ENCODE data around the gene BUB1.
"Not testable (repeated sequence)": the region's sequence is repeated elsewhere in the genome, so short reads cannot be mapped to it uniquely, and the experiment has no call there.

BUB1 gene

GRCh38 chr2:110677530-110678456 is at the start of gene BUB1:
BUB1 (minus strand) TSS chr2:110678063; CDS start chr2:110677995, 68 bp downstream.
- peak; percentile 88 to 93 for DNase-seq

GRCh38 chr2:110726285-110726684 is 48.4 kb upstream of the BUB1 start:
- no peak for DNase-seq

GRCh38 chr2:110725859-110726258 is 48.0 kb upstream of the BUB1 start:
- DNase-seq, result no peak

GRCh38 chr2:110725370-110725769 is 47.5 kb upstream of the BUB1 start:
- no peak for DNase-seq

- no peak for DNase-seq
These were observed 47.0 kb upstream of the BUB1 start for GRCh38 chr2:110724820-110725219.

- no peak for DNase-seq
These were observed 42.7 kb upstream of the BUB1 start for GRCh38 chr2:110720547-110720946.

- DNase-seq, result no peak
These were observed 41.1 kb upstream of the BUB1 start for GRCh38 chr2:110718990-110719389.

- no peak for DNase-seq
These were observed 40.5 kb upstream of the BUB1 start for GRCh38 chr2:110718382-110718781.

- no peak for DNase-seq
These were observed 39.9 kb upstream of the BUB1 start for GRCh38 chr2:110717734-110718133.

- no peak for DNase-seq
These were observed 39.2 kb upstream of the BUB1 start for GRCh38 chr2:110716959-110717645.

- no peak for DNase-seq
These were observed 36.8 kb upstream of the BUB1 start for GRCh38 chr2:110714452-110715224.

- DNase-seq, result no peak
These were observed 35.9 kb upstream of the BUB1 start for GRCh38 chr2:110713513-110714362.

GRCh38 chr2:110712737-110713136 is 34.9 kb upstream of the BUB1 start:
- no peak for DNase-seq

GRCh38 chr2:110708455-110708854 is 30.6 kb upstream of the BUB1 start:
- DNase-seq, result no peak

GRCh38 chr2:110707386-110707965 is 29.6 kb upstream of the BUB1 start:
- DNase-seq, result no peak

- DNase-seq, result no peak
These were observed 24.9 kb upstream of the BUB1 start for GRCh38 chr2:110702514-110703380.

- DNase-seq, result not testable (repeated sequence)
These were observed 20.4 kb upstream of the BUB1 start for GRCh38 chr2:110698253-110698652.

- DNase-seq, result not testable (repeated sequence)
These were observed 17.5 kb upstream of the BUB1 start for GRCh38 chr2:110695146-110695898.

- DNase-seq, result no peak
These were observed 13.9 kb upstream of the BUB1 start for GRCh38 chr2:110691612-110692258.
